ENCODE measurements around the gene SLC12A7.

DNA sequence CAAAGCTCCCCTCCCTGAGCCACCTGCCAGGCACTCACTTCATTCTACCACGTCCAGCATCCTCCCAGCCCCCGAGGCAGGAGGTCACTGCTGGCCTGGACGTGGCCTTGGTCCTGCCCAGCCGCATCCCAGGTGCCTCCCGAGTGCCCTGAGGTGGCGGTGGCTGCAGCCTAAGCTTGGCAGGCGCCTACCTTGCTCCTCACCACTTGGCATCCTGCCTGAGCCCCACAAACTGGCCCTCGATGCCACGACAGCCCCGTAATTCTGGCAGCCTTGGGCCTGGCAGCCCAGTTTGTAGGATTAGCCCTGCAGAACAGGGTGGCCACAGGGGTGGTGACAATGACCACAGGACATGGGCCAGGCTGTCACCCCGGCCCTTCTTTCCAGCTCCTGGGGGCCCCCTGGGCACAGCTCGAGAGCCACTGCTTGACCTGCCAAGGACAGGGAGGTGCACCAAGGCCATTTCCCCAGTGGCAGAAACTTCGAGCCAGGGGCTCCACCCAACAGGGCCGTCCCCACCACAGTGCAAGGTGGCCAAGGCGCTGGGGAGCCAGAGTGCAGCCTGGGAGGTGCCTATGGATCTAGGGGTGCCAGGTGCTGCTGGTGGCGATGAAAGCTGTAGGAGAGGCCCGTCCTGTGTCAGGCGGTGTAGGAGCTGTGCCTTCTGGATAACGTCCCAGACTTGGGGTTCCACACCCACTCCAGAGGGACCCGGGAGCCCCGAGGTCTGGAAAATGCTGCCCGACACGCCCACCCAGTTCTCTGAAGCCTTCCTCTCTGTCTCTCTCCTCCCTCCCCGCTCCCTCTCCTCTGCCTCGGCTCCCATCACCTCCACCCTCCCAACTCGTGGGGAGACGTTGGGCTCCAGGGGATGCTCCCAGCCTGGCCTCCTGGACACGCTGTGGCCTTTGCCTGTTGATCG is 84.9 kb downstream of the SLC12A7 start:
- TF ChIP-seq, protein P1, sequence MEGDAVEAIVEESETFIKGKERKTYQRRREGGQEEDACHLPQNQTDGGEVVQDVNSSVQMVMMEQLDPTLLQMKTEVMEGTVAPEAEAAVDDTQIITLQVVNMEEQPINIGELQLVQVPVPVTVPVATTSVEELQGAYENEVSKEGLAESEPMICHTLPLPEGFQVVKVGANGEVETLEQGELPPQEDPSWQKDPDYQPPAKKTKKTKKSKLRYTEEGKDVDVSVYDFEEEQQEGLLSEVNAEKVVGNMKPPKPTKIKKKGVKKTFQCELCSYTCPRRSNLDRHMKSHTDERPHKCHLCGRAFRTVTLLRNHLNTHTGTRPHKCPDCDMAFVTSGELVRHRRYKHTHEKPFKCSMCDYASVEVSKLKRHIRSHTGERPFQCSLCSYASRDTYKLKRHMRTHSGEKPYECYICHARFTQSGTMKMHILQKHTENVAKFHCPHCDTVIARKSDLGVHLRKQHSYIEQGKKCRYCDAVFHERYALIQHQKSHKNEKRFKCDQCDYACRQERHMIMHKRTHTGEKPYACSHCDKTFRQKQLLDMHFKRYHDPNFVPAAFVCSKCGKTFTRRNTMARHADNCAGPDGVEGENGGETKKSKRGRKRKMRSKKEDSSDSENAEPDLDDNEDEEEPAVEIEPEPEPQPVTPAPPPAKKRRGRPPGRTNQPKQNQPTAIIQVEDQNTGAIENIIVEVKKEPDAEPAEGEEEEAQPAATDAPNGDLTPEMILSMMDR (IDR thresholded peaks at IDR 0.05) = no peak
- TF ChIP-seq POLR2A (IDR thresholded peaks at IDR 0.05) = no peak
